NOMO-1 (cell line): ENCODE results near the gene ITPR1.
A peak's percentile ranks its signal among the peaks of the same experiment; 100 is the strongest.

Experiments used
- DNase-seq, 2 experiments: peaks; one replicate each; lab custom pipeline; 2025; ENCODE audit not compliant: unreplicated experiment in 2 of 2; lab: John Stamatoyannopoulos, UW

The ITPR1 gene

DNA sequence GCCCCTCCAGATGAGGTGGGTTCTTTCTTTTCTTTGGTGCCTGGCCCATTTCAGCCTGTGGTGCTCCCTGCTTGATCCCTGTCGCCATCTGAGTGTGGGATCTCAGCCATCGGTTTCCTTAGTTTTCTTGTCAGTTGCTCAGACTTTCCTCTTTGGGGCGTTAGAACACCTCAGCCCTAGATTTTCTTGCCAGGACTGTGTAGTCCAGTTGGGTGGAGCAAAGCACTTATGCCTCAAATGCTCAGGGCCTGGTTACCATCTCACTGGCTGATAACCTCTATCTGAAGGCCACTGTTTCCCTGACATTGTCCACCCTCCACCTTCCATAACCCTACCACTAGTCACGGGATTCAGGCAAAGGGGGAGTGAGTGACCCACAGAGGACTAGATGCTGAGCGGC is 277.4 kb downstream of the ITPR1 start:
- DNase-seq: no peak

DNA sequence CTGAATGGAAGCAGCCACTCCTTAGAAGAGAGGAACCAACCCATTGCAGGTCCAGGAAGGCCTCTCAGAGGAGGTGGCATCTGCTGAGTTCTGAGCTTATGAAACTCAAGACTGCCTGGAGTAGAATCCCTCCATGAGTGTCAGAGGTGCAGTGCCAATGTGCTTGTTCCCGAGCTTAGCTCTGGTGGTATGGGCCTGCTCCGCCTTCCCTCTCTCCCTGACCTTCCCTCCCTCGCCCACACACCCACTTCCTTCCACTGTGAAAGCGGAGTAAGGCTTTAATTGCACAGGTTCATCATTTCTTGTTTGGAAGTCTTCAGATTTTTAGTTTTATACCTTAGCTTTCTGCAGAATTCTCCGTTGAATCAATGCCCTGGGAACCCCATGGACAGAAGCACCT is 278.1 kb downstream of the ITPR1 start:
- no peak for DNase-seq

DNA sequence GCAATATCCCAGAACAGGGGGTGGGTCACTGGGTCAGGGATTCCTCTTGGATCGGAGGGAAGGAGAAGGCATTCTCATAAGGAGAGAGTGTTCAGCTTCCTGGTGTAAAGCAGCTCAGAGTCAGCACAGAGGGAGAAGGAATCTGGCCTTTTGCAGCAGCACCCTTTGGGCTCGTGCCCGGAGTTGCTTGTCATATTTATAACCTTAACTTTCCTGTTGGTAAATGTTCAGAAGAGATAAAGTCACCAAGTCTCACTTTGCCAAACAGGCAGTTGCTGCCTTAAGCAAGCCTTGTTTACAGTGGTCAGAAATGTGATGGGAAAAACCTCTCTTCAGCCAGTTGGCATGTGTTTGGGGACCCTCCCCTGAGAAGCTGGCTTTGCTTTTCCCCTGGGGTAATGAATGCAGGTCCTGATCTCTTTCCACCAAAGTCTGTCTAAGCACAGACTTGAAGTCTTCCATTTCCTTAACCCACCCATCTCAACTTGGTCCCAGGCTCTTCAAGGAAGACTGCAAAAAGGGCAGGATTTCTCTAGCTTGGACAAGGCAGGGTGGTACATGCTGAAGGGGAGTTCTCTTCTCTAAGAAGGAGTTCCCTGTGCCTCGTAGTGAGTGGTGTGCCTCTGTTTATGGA is 279.1 kb downstream of the ITPR1 start:
- no peak for DNase-seq

DNA sequence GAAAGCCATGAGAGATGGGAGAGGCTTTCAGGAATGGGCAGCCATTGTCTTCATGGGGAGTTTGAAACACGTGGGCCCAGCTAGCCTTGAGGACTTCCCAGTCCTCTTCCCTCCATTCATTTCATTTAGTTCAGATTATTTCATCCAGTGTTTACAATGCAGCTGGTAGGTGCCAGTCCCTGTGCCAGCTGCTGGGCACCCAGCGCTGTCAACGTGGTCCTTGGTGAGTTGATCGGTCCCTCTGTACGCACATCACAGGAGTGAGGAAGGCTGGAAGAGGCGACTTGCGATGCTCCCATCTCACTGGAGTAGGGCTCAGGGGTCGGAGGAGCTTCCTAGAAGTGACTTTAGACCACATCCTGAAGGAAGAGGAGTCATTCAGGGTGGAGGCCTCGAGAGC is 279.7 kb downstream of the ITPR1 start:
- no peak for DNase-seq

DNA sequence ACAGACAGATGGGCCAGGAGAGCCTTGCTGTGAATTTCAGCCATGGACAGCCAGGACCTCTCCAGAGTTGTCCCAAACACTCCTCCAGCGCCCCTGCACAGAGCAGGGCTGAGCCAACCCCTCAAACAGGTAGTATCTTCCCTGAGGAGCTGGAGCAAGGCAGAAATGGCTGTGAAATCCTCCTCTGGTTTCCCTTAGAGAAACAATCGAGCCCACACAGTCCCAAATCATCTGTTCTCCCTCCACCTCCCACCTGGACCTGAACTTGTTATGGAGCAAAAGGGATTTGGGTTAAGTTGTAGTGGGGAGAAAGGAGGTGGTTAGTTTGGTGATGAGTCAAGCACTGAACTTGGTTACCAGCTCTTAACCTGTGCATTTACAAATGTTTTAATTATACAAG is 280.4 kb downstream of the ITPR1 start:
- no peak for DNase-seq

DNA sequence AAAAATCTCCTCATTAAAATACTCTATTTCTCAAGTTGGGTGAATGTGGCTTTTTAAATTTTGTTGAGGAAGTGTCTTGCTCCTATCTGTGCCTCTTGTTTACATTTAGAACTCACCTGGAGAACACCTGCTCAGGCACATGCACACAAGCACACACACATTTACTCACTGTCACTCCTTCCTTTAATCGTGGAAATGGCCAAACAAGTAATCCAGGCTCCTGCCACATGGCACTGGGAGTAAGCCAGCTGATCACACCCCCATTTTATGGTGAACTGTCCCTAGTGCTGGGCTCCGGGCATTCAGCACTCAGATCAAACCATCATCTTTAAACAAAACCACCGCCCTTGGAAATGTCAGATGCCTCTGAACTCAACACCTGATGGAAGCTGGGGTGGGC is 281.4 kb downstream of the ITPR1 start:
- no peak for DNase-seq

DNA sequence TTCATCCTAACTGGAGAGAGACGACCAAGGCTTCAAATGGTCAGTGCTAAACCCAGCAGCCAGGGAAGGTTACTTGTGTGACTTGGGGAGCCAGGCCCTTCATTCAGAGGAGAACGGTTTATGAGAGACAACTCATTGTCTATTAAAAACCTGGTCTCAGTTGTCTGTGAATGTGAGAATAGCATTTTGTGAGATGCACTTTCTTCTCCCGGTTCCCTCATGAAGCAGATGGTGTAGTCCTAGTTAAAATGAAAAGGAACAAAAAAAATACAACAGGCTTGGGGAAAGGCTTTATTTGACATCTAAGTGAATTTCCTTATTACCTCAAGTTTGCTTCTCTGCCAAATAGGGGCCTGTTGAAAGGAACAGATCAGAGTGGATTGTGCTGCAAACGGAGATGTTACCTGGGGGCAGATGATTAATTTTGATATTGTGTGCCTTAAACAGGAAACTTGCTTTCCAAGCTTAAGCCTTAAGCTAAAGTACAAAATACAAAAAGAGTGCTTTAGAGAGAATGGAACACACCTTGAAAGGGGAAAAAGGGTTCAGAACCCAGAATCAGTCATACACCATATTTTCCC is 283.3 kb downstream of the ITPR1 start:
- no peak for DNase-seq

DNA sequence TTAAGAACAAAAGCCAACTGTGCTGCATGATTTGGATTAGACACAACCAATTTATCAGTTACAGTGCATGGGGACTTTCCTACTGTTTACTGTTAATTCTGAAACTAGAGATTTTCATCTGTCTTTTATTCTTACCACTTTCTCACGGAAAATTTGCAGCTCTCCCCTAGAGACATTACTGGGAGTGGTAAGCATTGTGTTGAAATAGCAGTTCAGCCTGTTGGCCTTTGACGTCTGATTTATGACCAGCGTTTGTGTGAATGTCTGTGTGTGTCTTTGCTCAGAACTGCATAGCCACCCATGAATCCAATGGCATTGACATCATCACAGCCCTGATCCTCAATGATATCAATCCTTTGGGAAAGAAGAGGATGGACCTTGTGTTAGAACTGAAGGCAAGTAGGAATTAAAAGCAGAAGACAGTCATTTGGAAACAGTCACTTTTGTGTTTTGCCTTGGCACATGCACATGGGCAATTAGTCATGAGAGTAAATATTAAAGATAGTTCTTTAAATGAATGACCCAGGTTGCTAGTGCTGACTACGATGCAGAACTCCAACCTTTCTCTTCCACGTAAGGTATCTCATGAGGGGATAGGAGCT is 283.9 kb downstream of the ITPR1 start:
- peak; percentile 74 to 85 for DNase-seq

DNA sequence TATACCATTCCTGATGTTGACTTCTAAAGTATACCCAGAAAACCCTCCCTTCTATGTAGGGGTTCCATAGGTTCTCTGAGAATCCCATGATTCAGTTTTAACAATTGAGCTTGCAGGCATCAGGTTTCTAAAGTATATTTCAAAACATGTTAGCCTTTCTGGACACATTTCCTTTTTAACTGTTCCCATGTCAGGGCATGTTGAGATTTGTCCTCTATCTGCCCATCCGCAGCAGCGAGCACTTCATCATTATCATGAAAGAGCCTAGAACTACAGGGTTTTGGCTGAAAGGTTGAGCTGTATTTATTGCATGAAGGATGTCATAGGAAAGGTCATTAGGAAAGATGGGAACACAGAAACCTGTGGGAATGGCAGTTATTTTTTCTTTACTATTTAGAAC is 285.0 kb downstream of the ITPR1 start:
- no peak for DNase-seq

DNA sequence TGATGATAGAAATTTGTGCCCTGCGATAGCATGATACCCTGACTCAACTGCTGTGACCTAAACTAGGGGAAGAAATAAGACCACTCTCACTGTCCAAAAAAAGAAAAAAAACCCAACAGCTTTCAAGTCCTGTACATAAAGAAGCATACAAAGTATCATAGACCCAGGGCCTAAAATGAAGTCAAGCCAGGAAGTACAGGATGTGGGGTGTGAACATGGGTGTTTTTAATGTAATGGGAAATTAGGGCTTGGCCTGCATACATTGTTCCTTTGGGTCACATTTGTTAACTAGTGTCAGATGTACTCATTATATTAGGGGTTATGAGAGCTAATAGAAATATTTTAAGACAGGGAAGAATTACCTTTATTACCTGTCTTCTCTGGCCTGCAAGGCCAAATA is 285.6 kb downstream of the ITPR1 start:
- no peak for DNase-seq

DNA sequence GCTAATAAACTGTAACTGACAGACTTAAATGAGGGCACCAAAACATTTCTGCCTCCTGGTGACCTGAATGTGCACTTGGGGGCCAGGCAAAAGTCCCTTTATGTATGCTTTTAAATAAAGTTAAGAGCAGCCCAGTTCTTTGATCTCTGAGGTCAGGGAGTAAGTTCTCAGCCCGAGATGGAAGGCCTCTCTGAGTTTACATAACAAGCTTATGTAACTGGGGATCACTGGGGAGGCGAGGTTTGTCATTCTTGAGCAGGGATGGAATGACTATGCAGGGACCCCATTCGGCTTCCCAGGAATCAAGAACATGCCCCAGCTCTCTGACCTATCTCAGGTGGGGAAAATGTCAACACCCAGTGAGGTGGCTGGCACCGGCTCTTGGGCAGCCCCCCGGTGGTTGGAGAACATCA is 287.4 kb downstream of the ITPR1 start:
- no peak for DNase-seq

DNA sequence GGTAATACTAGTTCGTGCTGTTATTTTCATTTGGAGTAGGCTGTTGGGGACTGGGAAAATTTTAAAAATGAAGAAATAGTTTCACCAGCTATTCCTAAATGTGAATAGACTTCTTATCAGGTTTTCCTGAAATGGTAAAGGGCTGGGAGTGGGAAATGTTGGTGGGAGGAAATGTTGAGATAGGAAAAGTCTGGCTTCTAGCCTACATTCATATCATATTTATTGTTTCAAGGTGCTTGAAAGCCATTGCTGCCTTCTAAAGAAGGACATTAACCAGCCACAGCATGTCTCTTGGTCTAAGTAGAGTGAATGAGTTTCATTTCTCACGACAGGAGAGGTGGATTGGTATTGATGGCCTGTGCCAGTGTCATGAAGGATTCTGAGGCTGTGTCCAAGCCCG is 288.9 kb downstream of the ITPR1 start:
- no peak for DNase-seq

DNA sequence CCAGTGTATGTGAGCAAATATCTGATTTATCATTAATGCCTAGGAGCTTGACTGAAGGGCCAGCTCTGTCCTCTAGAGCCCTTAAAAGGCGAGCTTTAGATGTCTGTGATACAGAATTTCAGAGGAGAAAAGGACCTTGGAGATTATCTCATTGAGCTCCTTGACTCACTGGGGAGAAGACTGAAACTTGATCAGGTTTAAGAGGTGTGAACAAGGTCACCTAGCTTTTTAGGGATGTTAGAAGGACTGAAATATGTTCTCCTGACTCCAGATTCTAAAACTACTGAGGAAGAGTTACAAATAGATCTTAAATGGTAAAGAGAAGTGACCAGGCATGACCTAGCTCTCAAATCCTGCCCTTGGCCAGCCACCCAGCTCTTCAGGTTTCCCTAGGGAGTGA is 292.4 kb downstream of the ITPR1 start:
- no peak for DNase-seq

DNA sequence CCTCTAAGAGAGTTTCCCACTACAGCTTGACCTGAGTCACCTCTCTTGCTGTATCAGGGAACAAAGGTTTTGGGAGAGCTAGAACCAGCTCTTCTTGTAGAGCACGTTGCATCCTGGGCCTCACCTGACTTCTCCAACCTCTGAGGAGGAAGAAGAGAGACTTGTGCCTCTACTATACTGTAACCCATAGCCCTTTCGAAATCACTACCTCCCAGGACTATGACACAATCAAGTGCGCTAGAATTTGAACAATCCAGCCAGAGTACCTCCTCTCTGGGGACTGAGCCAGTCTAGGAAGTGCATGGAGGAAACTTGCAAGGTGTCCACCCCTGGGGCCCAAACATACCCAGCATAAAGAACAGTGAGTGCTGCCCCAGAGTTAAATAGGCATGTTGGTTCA is 293.3 kb downstream of the ITPR1 start:
- DNase-seq: no peak

DNA sequence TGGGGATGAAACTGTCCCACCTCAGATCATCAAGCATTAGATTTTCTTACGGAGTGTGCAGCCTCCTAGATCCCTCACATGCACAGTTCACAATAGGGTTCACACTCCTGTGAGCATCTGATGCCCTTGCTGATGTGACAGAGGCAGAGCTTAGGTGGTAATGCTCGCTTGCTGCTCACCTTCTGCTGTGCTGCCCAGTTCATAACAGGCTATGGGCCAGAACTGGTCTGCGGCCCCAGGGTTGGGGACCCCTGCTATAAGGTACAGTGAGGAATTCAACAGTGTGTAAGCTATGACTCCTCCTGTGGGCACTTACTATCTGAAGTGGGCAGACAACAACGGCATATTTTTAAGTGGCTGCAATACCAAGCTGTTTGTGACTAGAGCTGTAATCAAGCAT is 298.2 kb downstream of the ITPR1 start:
- no peak for DNase-seq

DNA sequence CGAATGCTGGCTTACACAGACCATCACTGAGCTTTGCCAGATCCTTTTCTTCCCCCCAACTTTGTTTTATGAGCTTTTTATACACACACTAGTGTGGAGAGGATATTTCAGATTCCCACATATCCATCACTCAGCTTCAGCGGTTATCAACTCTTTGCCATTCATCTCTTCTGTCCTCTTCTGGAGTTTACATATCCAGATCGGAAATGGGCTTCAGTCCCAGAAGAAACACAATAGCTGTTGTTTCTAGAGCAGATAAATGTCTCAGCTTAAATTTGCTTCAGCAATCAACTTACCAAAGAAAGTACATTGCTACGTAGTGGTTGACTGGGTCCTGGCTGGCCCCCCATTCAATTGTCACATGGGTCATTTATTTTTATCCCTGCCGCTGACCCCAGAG is 300.2 kb downstream of the ITPR1 start:
- DNase-seq: no peak

DNA sequence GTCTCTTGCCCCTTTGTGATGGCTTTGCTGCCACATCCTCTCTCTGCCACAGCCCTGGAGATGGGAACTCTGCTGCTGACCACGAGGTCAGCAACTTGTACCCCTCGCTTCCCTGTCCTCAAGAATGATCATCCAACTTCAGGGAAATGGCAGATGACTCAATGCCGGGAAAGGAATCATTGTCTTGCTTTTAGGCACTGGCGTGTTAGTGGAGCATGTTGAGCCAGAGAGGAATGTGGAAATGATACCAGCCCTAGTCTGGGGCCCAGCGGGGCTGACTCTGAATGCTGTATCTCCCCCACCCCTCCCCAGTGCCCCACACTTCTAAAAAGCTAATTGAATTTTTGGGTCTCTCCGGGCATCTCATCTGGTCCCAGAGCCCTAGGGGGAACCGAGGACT is 301.2 kb downstream of the ITPR1 start:
- no peak for DNase-seq

DNA sequence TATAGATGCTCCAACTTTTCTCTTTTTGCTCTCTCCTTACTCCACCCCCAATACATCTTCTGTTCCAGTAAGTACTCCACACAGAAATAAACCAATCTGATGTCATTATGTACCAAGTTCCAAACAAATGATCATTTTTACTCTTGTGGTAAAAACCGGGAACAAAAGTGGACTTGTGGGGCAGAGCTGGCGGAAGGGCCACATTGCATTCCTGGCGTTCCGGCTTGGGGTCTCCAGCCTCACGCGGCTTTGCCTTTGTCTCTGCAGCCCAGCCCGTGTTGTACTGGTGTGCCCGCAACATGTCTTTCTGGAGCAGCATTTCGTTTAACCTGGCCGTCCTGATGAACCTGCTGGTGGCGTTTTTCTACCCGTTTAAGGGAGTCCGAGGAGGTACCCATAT is 301.6 kb downstream of the ITPR1 start:
- DNase-seq: no peak

DNA sequence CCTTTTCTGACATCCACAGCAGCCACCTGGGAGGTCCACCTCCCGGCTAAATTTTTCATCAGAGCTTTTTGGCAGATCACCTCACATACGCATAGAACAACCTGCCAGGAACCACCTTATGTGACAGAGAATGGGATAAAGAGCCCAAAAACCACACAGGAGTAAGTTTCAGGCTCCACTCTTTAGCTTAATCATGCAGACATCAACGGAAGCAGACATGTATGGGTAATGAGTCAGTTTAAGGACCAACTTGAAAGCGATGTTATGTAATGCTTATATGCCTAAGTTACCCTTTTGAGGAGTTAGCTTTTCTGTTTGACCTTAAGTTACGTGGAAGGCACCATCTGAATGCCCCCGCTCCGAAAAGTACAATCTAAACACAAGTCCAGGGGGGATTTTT is 302.8 kb downstream of the ITPR1 start:
- no peak for DNase-seq

DNA sequence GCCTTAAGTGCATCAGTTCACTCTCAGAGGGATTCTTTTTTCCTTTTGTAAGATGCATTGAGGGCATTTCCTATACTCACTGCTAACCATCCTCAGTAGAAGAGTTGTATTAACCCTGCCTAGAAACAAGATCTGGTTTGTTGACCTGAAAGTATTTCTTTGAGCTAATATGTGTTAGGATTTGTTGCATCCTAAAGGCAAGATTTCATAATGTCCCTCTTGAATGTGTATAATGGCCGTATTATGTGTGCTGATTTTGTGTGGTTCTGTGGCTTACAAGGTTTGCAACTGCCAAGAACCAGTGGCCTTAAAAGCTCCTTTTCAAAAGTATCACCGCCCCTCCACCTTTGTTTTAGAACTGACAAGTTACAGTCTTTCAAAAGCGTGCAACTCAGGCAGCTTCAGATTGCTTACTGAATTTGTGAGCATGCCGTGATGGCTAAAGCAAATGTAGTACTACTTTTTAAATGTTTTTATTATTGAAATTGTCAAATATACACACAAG is 304.1 kb downstream of the ITPR1 start:
- no peak for DNase-seq

DNA sequence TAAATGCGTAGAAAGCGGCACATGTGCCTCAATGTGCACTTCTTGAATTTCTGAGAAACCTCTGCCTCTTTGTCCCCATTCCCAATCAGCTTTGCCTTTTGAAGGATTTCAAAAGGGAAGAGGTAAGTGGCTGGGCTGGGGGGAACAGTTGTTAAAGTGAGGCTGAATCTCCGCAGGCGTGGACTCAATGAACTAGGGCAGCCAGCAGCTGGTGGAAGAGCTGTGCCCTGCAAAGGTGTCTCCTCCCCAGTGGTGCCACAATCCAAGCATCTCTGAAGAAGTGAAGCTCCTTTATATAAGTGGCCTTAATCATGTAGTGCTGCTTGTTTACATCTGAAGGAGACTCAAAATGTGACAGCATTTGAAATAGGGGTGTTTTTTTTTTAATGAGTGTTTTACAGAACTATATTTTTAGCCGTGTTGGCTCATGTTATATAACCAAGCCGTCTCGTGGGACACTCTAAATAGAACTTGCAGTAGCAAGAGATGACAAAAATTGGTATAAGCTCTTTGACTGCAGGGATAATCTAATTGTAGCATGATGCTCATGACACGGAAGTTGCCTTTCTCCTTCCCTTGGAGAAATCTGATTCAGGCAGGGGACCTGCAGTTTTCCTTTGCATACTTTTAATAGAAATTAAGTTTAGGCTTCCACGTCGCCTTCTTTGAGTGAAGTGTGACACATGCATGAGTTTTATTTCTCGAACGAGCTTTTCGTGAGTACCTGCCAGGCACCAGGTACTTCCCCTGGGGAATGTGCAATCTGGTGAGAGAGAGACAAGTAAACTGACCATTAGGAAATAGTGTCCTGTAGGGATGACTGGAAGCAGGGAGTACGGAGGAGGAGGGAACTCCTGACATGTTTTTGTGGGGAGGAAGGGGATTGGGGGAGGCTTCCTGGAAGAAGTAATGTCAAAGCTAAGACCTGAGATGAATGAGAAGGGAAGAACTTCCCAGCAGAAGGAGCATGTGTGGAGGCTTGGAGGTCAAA is 306.4 kb downstream of the ITPR1 start:
- DNase-seq: no peak
